ENCODE data around the gene KRT73.
"Not testable (repeated sequence)": the region's sequence is repeated elsewhere in the genome, so short reads cannot be mapped to it uniquely, and the experiment has no call there.

Gene KRT73

GRCh38 chr12:52601671-52602070, 16.7 kb downstream of the KRT73 start:
- DNase-seq, result no peak

- no peak for DNase-seq
Measured at GRCh38 chr12:52600941-52601481, 17.3 kb downstream of the KRT73 start, which contains the start of gene KRT72. Gene KRT72 (minus strand): TSS chr12:52601463. CDS start chr12:52601452, 11 bp downstream.

GRCh38 chr12:52600475-52600874, 17.9 kb downstream of the KRT73 start:
- DNase-seq, result no peak

- DNase-seq, result no peak
Measured at GRCh38 chr12:52600071-52600470, 18.3 kb downstream of the KRT73 start.

- DNase-seq, result no peak
Measured at GRCh38 chr12:52598966-52599365, 19.4 kb downstream of the KRT73 start.

- not testable (repeated sequence) for DNase-seq
Measured at GRCh38 chr12:52594237-52594636, 24.1 kb downstream of the KRT73 start.

GRCh38 chr12:52591521-52591920, 26.8 kb downstream of the KRT73 start:
- DNase-seq, result no peak

GRCh38 chr12:52590021-52590420, 28.3 kb downstream of the KRT73 start:
- DNase-seq, result no peak

- DNase-seq, result no peak
Measured at GRCh38 chr12:52587563-52587962, 30.8 kb downstream of the KRT73 start.

GRCh38 chr12:52585946-52586345, 32.4 kb downstream of the KRT73 start:
- no peak for DNase-seq

- DNase-seq, result no peak
Measured at GRCh38 chr12:52585066-52585465, 33.3 kb downstream of the KRT73 start.

- DNase-seq, result no peak
Measured at GRCh38 chr12:52584156-52584682, 34.1 kb downstream of the KRT73 start.

- peak in 39 of 56 donors; percentile 3 to 72 (median 21) for DNase-seq
Measured at GRCh38 chr12:52582971-52583456, 35.3 kb downstream of the KRT73 start.

- no peak for DNase-seq
Measured at GRCh38 chr12:52582486-52582885, 35.9 kb downstream of the KRT73 start.

- DNase-seq, result no peak
Measured at GRCh38 chr12:52581481-52581880, 36.9 kb downstream of the KRT73 start.

- no peak for DNase-seq
Measured at GRCh38 chr12:52581066-52581465, 37.3 kb downstream of the KRT73 start.

- DNase-seq, result no peak
Measured at GRCh38 chr12:52580496-52580895, 37.9 kb downstream of the KRT73 start.

GRCh38 chr12:52579468-52580465, 38.6 kb downstream of the KRT73 start:
- DNase-seq, result no peak

GRCh38 chr12:52578469-52578868, 39.9 kb downstream of the KRT73 start:
- DNase-seq, result no peak

- DNase-seq, result no peak
Measured at GRCh38 chr12:52577316-52577715, 41.0 kb downstream of the KRT73 start.

- no peak for DNase-seq
Measured at GRCh38 chr12:52575948-52576347, 42.4 kb downstream of the KRT73 start.

- no peak for DNase-seq
Measured at GRCh38 chr12:52575256-52575655, 43.1 kb downstream of the KRT73 start.
